Ramos (cell line): ENCODE results near the gene TEX29.

Experiments
- in situ Hi-C: fragments of 300-500 bp; cut with MboI; formaldehyde crosslinking; loops from one replicate; pipeline ENCODE4 v1.14.3; 2022; ENCODE audit warnings: low sequenced_read_pairs; ENCODE audit not compliant: unreplicated experiment

Gene TEX29

GRCh38 chr13:111337741-111338140 is 17.3 kb downstream of the TEX29 start:
- in situ Hi-C loops = no loop called here

- in situ Hi-C loops = no loop called here
Observed at GRCh38 chr13:111338841-111339240, 18.4 kb downstream of the TEX29 start.

GRCh38 chr13:111339366-111340143 is 19.1 kb downstream of the TEX29 start:
- in situ Hi-C loops = no loop called here

GRCh38 chr13:111341886-111342285 is 21.4 kb downstream of the TEX29 start:
- in situ Hi-C loops = no loop called here

GRCh38 chr13:111342721-111343120 is 22.3 kb downstream of the TEX29 start:
- in situ Hi-C loops = no loop called here

- in situ Hi-C loops = no loop called here
Observed at GRCh38 chr13:111343186-111343805, 22.9 kb downstream of the TEX29 start.

GRCh38 chr13:111344471-111345191 is 24.2 kb downstream of the TEX29 start:
- in situ Hi-C loops = no loop called here

GRCh38 chr13:111345682-111346081 is 25.2 kb downstream of the TEX29 start:
- in situ Hi-C loops = no loop called here

GRCh38 chr13:111346101-111346680 is 25.7 kb downstream of the TEX29 start:
- in situ Hi-C loops = no loop called here

- in situ Hi-C loops = no loop called here
Observed at GRCh38 chr13:111347438-111347837, 27.0 kb downstream of the TEX29 start.

- in situ Hi-C loops = no loop called here
Observed at GRCh38 chr13:111353508-111353907, 33.1 kb downstream of the TEX29 start.

- in situ Hi-C loops = no loop called here
Observed at GRCh38 chr13:111354789-111355188, 34.3 kb downstream of the TEX29 start.

- in situ Hi-C loops = no loop called here
Observed at GRCh38 chr13:111356795-111357194, 36.4 kb downstream of the TEX29 start.

- in situ Hi-C loops = no loop called here
Observed at GRCh38 chr13:111359237-111359915, 38.9 kb downstream of the TEX29 start.

- in situ Hi-C loops = no loop called here
Observed at GRCh38 chr13:111359930-111360329, 39.5 kb downstream of the TEX29 start.

- in situ Hi-C loops = no loop called here
Observed at GRCh38 chr13:111360452-111360851, 40.0 kb downstream of the TEX29 start.

GRCh38 chr13:111361046-111361872 is 40.8 kb downstream of the TEX29 start:
- in situ Hi-C loops = no loop called here

- in situ Hi-C loops = no loop called here
Observed at GRCh38 chr13:111361873-111362648, 41.6 kb downstream of the TEX29 start.

GRCh38 chr13:111363121-111363520 is 42.7 kb downstream of the TEX29 start:
- in situ Hi-C loops = no loop called here
